GM10248 (cell line): ENCODE results near the gene FBXO15.

ENCODE experiments used
- CTCF ChIA-PET: fragments of 300-600 bp; sonication (Branson Sonifier 250); formaldehyde crosslinking; extraction: SDS; loops from one replicate; lab custom pipeline; 2021; ENCODE audit warnings: antibody characterized with exemption; lab: Yijun Ruan, JAX
- POLR2A ChIA-PET: fragments of 350-650 bp; sonication (Branson Sonifier 250); formaldehyde crosslinking; extraction: SDS; loops from one replicate; lab custom pipeline; 2020; ENCODE audit warnings: antibody characterized with exemption; lab: Yijun Ruan, JAX
- DNase-seq: peaks from one replicate; pipeline ENCODE4 v3.0.0; 2012; ENCODE audit errors: extremely low spot score
- CTCF ChIP-seq: IDR thresholded peaks from 2 replicates; pipeline ENCODE4 v1.5.1; 2012; ENCODE audit warnings: mild to moderate bottlenecking, low read depth; ENCODE audit errors: extremely low read depth, missing control alignments, control extremely low read depth

FBXO15 gene

DNA sequence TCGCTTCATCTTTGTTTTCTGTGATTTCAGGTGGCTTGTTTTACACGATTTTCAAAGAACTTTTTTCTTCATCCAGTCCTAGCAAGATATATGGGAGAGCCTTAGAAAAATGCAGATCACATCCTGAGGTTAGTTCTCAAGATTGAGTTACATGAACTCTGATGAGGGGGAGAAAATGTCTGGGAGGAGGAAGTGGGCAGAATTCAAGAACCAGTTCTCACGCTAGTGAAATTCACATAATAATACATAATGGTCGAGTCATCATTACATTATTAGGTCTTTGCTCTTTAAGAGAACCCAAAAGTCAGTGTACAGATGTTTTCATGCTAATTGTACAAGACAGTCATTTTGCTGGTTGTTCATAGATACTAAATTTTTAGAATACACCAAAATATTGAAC is 7.6 kb upstream of the FBXO15 start:
- POLR2A ChIA-PET: no interaction called here
- CTCF ChIA-PET: interaction anchor here (1.2 to 3.8 kb wide), 2 partner anchors 15 to 136 kb away, joined by 3 to 20 read pairs; partner anchors contain the start of gene CYB5A
- DNase-seq: no peak
- no peak for TF ChIP-seq CTCF

DNA sequence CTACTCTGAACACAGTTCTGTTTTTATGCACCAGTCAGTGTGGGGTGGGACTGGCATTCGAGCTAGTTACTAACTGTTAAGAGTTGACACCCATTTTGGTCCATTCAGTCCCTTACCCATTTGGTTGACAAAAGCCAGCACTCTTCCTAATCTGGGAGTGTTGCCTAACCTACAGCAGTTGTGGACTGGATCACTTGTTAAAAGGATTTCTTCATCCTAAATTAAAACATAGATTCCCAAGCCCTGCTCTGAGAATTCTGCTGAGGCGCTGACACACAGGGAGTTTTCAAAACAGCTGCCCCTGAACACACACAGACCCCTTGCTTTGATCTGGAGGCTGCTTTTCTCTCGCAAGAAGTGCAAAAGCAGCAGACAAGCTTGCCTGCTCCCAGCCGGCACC is 7.1 kb upstream of the FBXO15 start:
- CTCF ChIA-PET: interaction anchor here (1.3 to 3.8 kb wide), 2 partner anchors 14 to 23 kb away, joined by 5 to 20 read pairs; no protein-coding TSS in a partner anchor
- POLR2A ChIA-PET: no interaction called here

DNA sequence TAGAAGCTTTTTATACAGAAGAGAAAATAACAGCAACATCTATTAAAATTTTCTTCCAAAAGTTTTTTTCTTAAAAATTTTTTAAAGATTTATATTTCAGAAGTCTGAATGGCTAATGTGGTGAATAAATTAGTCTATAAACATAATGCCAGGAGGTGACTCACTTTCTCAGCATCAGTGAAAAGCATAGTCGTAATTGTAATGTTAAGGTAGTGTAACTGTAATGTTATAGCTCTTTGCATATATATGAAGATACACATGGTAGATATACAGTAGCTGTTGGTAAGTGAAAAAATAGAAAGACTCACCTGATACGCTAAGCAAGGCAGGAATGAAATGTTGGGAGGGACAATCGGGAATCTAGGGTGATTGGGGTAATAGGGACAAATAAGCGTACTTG is 6.2 kb upstream of the FBXO15 start:
- TF ChIP-seq CTCF: no peak
- POLR2A ChIA-PET: no interaction called here
- CTCF ChIA-PET: interaction anchor here (1.3 to 3.8 kb wide), 3 partner anchors 12 to 24 kb away, joined by 5 to 20 read pairs (median 7); no protein-coding TSS in a partner anchor
- DNase-seq: no peak

More for the DNA sequence above, 7.1 kb upstream of the FBXO15 start:
- no peak for TF ChIP-seq CTCF
- no peak for DNase-seq

- TF ChIP-seq CTCF: no peak
- ChIA-PET CTCF (interaction anchor here (0.9 to 3.8 kb wide), 6 partner anchors 10 to 1481 kb away, joined by 3 to 20 read pairs (median 4); no protein-coding TSS in a partner anchor), POLR2A (no interaction called here)
- no peak for DNase-seq
Measured at GRCh38 chr18:74153377-74153776, 5.7 kb upstream of the FBXO15 start.

- TF ChIP-seq CTCF: peak; percentile 3
- POLR2A ChIA-PET: no interaction called here
- no peak for DNase-seq
- CTCF ChIA-PET: interaction anchor here (0.9 to 3.8 kb wide), 9 partner anchors 9 to 1481 kb away, joined by 3 to 20 read pairs (median 3); no protein-coding TSS in a partner anchor
Measured at GRCh38 chr18:74152857-74153256, 5.2 kb upstream of the FBXO15 start.

GRCh38 chr18:74152270-74152669 is 4.6 kb upstream of the FBXO15 start:
- POLR2A ChIA-PET: no interaction called here
- no peak for TF ChIP-seq CTCF
- CTCF ChIA-PET: interaction anchor here (0.9 to 3.8 kb wide), 9 partner anchors 9 to 1480 kb away, joined by 3 to 20 read pairs (median 3); no protein-coding TSS in a partner anchor
- no peak for DNase-seq
